Breast epithelium (tissue), 3 donors: Measurements from ENCODE around the gene CRIM1.

Experiments
- CTCF ChIP-seq, 3 donors: fragments of 450-650 bp; IDR thresholded peaks; one replicate each; pipeline ENCODE4 v1.5.1; 2016 to 2017; ENCODE audit warnings: antibody characterized with exemption in 3 of 3, mild to moderate bottlenecking in 3 of 3, moderate library complexity in 3 of 3
- POLR2A ChIP-seq: fragments of 450-650 bp; IDR thresholded peaks from one replicate; pipeline ENCODE4 v1.6.1; 2016; ENCODE audit warnings: antibody characterized with exemption, mild to moderate bottlenecking, moderate library complexity

- TF ChIP-seq CTCF (IDR thresholded peaks at IDR 0.05) = no peak
- no peak for TF ChIP-seq POLR2A
Measured at GRCh38 chr2:36549165-36549574, 193.6 kb downstream of the CRIM1 start.
